HepG2 (cell line): ENCODE data around the gene LMTK2. TPM values are rescaled to one million over a fixed set of nuclear protein-coding genes. Genes with fewer than 3 reads are reported as not detected.

ENCODE experiments used
- BCL6 ChIP-seq: IDR thresholded peaks from 2 replicates; pipeline ENCODE4 v1.6.1; 2016; ENCODE audit warnings: missing genetic modification reagents, missing compliant biosample characterization
- CHCHD3 ChIP-seq: sonication (generic); formaldehyde crosslinking; IDR thresholded peaks from 2 replicates; pipeline ENCODE4 v1.8.0; 2022; ENCODE audit warnings: mild to moderate bottlenecking, missing genetic modification reagents, moderate library complexity
- EED ChIP-seq: sonication (generic); formaldehyde crosslinking; IDR thresholded peaks from 2 replicates; pipeline ENCODE4 v1.5.0; 2020; ENCODE audit warnings: mild to moderate bottlenecking, missing genetic modification reagents
- ETV6 ChIP-seq: sonication (generic); formaldehyde crosslinking; conservative IDR thresholded peaks from 2 replicates; pipeline ENCODE4 v1.4.0; 2020; ENCODE audit warnings: missing genetic modification reagents
- FOXK1 ChIP-seq: sonication (generic); formaldehyde crosslinking; IDR thresholded peaks from 2 replicates; pipeline ENCODE4 v1.4.0; 2020; ENCODE audit warnings: low read depth, missing genetic modification reagents, borderline replicate concordance
- FOXM1 ChIP-seq: sonication (generic); formaldehyde crosslinking; IDR thresholded peaks from 2 replicates; pipeline ENCODE4 v1.5.0; 2020; ENCODE audit warnings: missing genetic modification reagents
- HHEX ChIP-seq: IDR thresholded peaks from 2 replicates; pipeline ENCODE4 v1.6.1; 2016; ENCODE audit warnings: control low read depth
- MAZ ChIP-seq, 2 experiments: sonication (generic) in 1 of 2; formaldehyde crosslinking in 1 of 2; IDR thresholded peaks; 2 replicates each; pipeline versions ENCODE4 v1.5.0 to v1.6.1; 2012 to 2020; ENCODE audit warnings: low read depth in 2 of 2, mild to moderate bottlenecking in 2 of 2, borderline replicate concordance in 1 of 2, improper control_type of control experiment in 1 of 2, low read length in 1 of 2, missing genetic modification reagents in 1 of 2, moderate library complexity in 1 of 2
- NFATC3 ChIP-seq: sonication (generic); formaldehyde crosslinking; IDR thresholded peaks from 2 replicates; pipeline ENCODE4 v1.5.1; 2020; ENCODE audit warnings: mild to moderate bottlenecking, missing genetic modification reagents
- PHF20 ChIP-seq: sonication (generic); formaldehyde crosslinking; IDR thresholded peaks from 2 replicates; pipeline ENCODE4 v1.5.0; 2020; ENCODE audit warnings: mild to moderate bottlenecking, missing genetic modification reagents
- POGZ ChIP-seq: sonication (generic); formaldehyde crosslinking; IDR thresholded peaks from 2 replicates; pipeline ENCODE4 v1.4.0; 2020; ENCODE audit warnings: mild to moderate bottlenecking, missing genetic modification reagents
- SPEN ChIP-seq: sonication (generic); formaldehyde crosslinking; IDR thresholded peaks from 2 replicates; pipeline ENCODE4 v1.5.1; 2020; ENCODE audit warnings: low read depth, mild to moderate bottlenecking, missing genetic modification reagents
- SSRP1 ChIP-seq: IDR thresholded peaks from 2 replicates; pipeline ENCODE4 v1.6.1; 2016; ENCODE audit warnings: control low read depth
- TBX2 ChIP-seq: sonication (generic); formaldehyde crosslinking; IDR thresholded peaks from 2 replicates; pipeline ENCODE4 v1.5.0; 2020; ENCODE audit warnings: missing genetic modification reagents, mild to moderate bottlenecking, borderline replicate concordance
- TCF7L2 ChIP-seq: IDR thresholded peaks from 2 replicates; pipeline ENCODE4 v1.6.1; 2011; ENCODE audit warnings: mild to moderate bottlenecking, low read depth, low read length, moderate library complexity
- ZC3H4 ChIP-seq: sonication (generic); formaldehyde crosslinking; IDR thresholded peaks from 2 replicates; pipeline ENCODE4 v1.4.0; 2020; ENCODE audit warnings: missing genetic modification reagents, borderline replicate concordance
- ZFP1 ChIP-seq: IDR thresholded peaks from 2 replicates; pipeline ENCODE4 v1.6.1; 2016
- ZKSCAN5 ChIP-seq: sonication (generic); formaldehyde crosslinking; IDR thresholded peaks from 2 replicates; pipeline ENCODE4 v1.5.1; 2020; ENCODE audit warnings: mild to moderate bottlenecking, missing genetic modification reagents
- ZNF333 ChIP-seq: sonication (generic); formaldehyde crosslinking; IDR thresholded peaks from 2 replicates; pipeline ENCODE4 v1.4.0; 2020; ENCODE audit warnings: mild to moderate bottlenecking, missing genetic modification reagents, borderline replicate concordance
- ZNF343 ChIP-seq: sonication (generic); formaldehyde crosslinking; IDR thresholded peaks from 2 replicates; pipeline ENCODE4 v1.4.0; 2020; ENCODE audit warnings: mild to moderate bottlenecking, missing genetic modification reagents
- ZNF773 ChIP-seq: sonication (generic); formaldehyde crosslinking; IDR thresholded peaks from 2 replicates; pipeline ENCODE4 v1.4.0; 2020; ENCODE audit warnings: missing genetic modification reagents, borderline replicate concordance
- ZNF850 ChIP-seq: sonication (generic); formaldehyde crosslinking; conservative IDR thresholded peaks from 2 replicates; pipeline ENCODE4 v1.9.0; 2021; ENCODE audit warnings: mild to moderate bottlenecking, missing genetic modification reagents
- polyA plus RNA-seq, 8 experiments: library from polyadenylated mRNA; depleted of rRNA in 3 of 8; stranded (reverse) in 7 of 8; unstranded in 1 of 8; fragments of >200 nt; fragmentation: Illumina TruSeq in 4 of 8; extraction: Trizol in 4 of 8; gene quantifications; 2 replicates each; pipeline versions ENCODE4 v1.2.1 to v1.2.3, GENCODE V29; 2011 to 2016; ENCODE audit warnings: low read depth in 4 of 8, missing spikeins in 1 of 8, mixed read lengths in 1 of 8; ENCODE audit not compliant: insufficient read depth in 1 of 8
- total RNA-seq, 5 experiments: library from RNA; depleted of rRNA; stranded (reverse); fragments of >200 nt; fragmentation: Illumina TruSeq; extraction: Trizol; gene quantifications; 2 replicates each; pipeline ENCODE4 v1.2.3, GENCODE V29; 2016; ENCODE audit warnings: low read depth in 1 of 5
- TF ChIP-seq, protein P1 (sequence below): IDR thresholded peaks from 2 replicates; pipeline ENCODE4 v1.6.1; 2016
- TF ChIP-seq, protein P2 (sequence below): IDR thresholded peaks from 2 replicates; pipeline ENCODE4 v1.6.1; 2018; ENCODE audit warnings: missing genetic modification reagents, mild to moderate bottlenecking, missing compliant biosample characterization
- TF ChIP-seq, protein P3 (sequence below): sonication (generic); formaldehyde crosslinking; IDR thresholded peaks from 2 replicates; pipeline ENCODE4 v1.9.0; 2022; ENCODE audit warnings: low read depth, missing genetic modification reagents
- TF ChIP-seq, protein P4 (sequence below): sonication (generic); formaldehyde crosslinking; IDR thresholded peaks from 2 replicates; pipeline ENCODE4 v1.5.0; 2020; ENCODE audit warnings: mild to moderate bottlenecking, missing genetic modification reagents

LMTK2 gene
- total and polyA plus RNA-seq, 2 of the 13 experiments (the other 11 are each of a cell fraction or from before 2014, with no cell fraction given) = 9.5 to 11.7 TPM

- TF ChIP-seq, protein P1, sequence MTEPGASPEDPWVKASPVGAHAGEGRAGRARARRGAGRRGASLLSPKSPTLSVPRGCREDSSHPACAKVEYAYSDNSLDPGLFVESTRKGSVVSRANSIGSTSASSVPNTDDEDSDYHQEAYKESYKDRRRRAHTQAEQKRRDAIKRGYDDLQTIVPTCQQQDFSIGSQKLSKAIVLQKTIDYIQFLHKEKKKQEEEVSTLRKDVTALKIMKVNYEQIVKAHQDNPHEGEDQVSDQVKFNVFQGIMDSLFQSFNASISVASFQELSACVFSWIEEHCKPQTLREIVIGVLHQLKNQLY (CRISPR knock-in tag) = no peak
- TF ChIP-seq, protein P2, sequence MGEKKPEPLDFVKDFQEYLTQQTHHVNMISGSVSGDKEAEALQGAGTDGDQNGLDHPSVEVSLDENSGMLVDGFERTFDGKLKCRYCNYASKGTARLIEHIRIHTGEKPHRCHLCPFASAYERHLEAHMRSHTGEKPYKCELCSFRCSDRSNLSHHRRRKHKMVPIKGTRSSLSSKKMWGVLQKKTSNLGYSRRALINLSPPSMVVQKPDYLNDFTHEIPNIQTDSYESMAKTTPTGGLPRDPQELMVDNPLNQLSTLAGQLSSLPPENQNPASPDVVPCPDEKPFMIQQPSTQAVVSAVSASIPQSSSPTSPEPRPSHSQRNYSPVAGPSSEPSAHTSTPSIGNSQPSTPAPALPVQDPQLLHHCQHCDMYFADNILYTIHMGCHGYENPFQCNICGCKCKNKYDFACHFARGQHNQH = no peak
- peak; percentile 65 for TF ChIP-seq BCL6 (CRISPR knock-in tag)
- TF ChIP-seq CHCHD3 (CRISPR knock-in tag) = no peak
- no peak for TF ChIP-seq ZNF333 (CRISPR knock-in tag)
- no peak for TF ChIP-seq POGZ (CRISPR knock-in tag)
- TF ChIP-seq ZNF850 (CRISPR knock-in tag) = no peak
- no peak for TF ChIP-seq EED (CRISPR knock-in tag)
- TF ChIP-seq TBX2 (CRISPR knock-in tag) = peak; percentile 81; the same call in 1 of the 2 replicates
- TF ChIP-seq, protein P3, sequence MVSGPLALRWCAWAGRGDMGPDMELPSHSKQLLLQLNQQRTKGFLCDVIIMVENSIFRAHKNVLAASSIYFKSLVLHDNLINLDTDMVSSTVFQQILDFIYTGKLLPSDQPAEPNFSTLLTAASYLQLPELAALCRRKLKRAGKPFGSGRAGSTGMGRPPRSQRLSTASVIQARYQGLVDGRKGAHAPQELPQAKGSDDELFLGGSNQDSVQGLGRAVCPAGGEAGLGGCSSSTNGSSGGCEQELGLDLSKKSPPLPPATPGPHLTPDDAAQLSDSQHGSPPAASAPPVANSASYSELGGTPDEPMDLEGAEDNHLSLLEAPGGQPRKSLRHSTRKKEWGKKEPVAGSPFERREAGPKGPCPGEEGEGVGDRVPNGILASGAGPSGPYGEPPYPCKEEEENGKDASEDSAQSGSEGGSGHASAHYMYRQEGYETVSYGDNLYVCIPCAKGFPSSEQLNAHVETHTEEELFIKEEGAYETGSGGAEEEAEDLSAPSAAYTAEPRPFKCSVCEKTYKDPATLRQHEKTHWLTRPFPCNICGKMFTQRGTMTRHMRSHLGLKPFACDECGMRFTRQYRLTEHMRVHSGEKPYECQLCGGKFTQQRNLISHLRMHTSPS (CRISPR knock-in tag) = no peak
- TF ChIP-seq PHF20 (CRISPR knock-in tag) = no peak
- TF ChIP-seq HHEX (CRISPR knock-in tag) = no peak
- TF ChIP-seq SSRP1 (CRISPR knock-in tag) = no peak
- TF ChIP-seq, protein P4, sequence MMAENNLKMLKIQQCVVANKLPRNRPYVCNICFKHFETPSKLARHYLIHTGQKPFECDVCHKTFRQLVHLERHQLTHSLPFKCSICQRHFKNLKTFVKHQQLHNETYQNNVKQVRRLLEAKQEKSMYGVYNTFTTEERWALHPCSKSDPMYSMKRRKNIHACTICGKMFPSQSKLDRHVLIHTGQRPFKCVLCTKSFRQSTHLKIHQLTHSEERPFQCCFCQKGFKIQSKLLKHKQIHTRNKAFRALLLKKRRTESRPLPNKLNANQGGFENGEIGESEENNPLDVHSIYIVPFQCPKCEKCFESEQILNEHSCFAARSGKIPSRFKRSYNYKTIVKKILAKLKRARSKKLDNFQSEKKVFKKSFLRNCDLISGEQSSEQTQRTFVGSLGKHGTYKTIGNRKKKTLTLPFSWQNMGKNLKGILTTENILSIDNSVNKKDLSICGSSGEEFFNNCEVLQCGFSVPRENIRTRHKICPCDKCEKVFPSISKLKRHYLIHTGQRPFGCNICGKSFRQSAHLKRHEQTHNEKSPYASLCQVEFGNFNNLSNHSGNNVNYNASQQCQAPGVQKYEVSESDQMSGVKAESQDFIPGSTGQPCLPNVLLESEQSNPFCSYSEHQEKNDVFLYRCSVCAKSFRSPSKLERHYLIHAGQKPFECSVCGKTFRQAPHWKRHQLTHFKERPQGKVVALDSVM (CRISPR knock-in tag) = no peak
- no peak for TF ChIP-seq TCF7L2
- no peak for TF ChIP-seq ETV6 (CRISPR knock-in tag)
- TF ChIP-seq ZKSCAN5 (CRISPR knock-in tag) = no peak
- no peak for TF ChIP-seq ZNF343 (CRISPR knock-in tag)
- TF ChIP-seq NFATC3 (CRISPR knock-in tag) = no peak
- TF ChIP-seq FOXM1 (CRISPR knock-in tag) = no peak
- no peak for TF ChIP-seq SPEN (CRISPR knock-in tag)
- no peak for TF ChIP-seq ZFP1 (CRISPR knock-in tag)
- no peak for TF ChIP-seq FOXK1 (CRISPR knock-in tag)
- TF ChIP-seq ZNF773 (CRISPR knock-in tag) = no peak
- TF ChIP-seq ZC3H4 (CRISPR knock-in tag) = no peak
- no peak for TF ChIP-seq MAZ (IDR thresholded peaks at IDR 0.05; ENCODE audit: borderline replicate concordance, low read depth, low read length)
- TF ChIP-seq MAZ (CRISPR knock-in tag; IDR thresholded peaks at IDR 0.05; ENCODE audit: low read depth) = 0 out of 2 replicates have a peak, but pooled peaks have one; percentile 9
These were observed 3.8 kb downstream of the LMTK2 start (continued) for GRCh38 chr7:98110249-98111022.
